Mammary epithelial cell (primary cell): ENCODE results near the gene PLSCR4.

Experiments
- CTCF ChIP-seq, 2 donors: IDR thresholded peaks in 1 of 2; conservative IDR thresholded peaks in 1 of 2; 2 replicates each; pipeline ENCODE4 v1.5.1; 2011 to 2012; ENCODE audit warnings: inconsistent platforms in 2 of 2, low read length in 2 of 2, mild to moderate bottlenecking in 2 of 2, control low read depth in 1 of 2, low read depth in 1 of 2; ENCODE audit not compliant: insufficient read depth in 1 of 2; ENCODE audit errors: extremely low read depth in 1 of 2
- EZH2 ChIP-seq: IDR thresholded peaks from 2 replicates; pipeline ENCODE4 v1.6.1; 2012; ENCODE audit warnings: low read length, inconsistent platforms, borderline replicate concordance

GRCh38 chr3:146165877-146166276, 85.0 kb downstream of the PLSCR4 start:
- TF ChIP-seq EZH2: no peak
- no peak for TF ChIP-seq CTCF (conservative IDR thresholded peaks at IDR 0.05 in 1 of 2, IDR thresholded peaks at IDR 0.05 in 1 of 2; ENCODE audit: extremely low read depth in 1 of 2, insufficient read depth in 1 of 2, low read depth in 1 of 2, low read length in 2 of 2)
